Stimulated activated naive CD8-positive, alpha-beta T cell treated with anti-CD3 and anti-CD28 coated beads, Interleukin-15, Interleukin-2, amounts not matched to agents 100 U/mL and 50 U/mL, for 24 hours (primary cell): Measurements from ENCODE around the gene MAP3K1.

Source experiments
- ATAC-seq: fragments of 150-1000 bp; cut with Tn5 transposase; one replicate; pipeline ENCODE4 v1.10.0; 2021
- DNase-seq: peaks from one replicate; pipeline ENCODE4 v3.0.0; 2021

MAP3K1 gene

DNA sequence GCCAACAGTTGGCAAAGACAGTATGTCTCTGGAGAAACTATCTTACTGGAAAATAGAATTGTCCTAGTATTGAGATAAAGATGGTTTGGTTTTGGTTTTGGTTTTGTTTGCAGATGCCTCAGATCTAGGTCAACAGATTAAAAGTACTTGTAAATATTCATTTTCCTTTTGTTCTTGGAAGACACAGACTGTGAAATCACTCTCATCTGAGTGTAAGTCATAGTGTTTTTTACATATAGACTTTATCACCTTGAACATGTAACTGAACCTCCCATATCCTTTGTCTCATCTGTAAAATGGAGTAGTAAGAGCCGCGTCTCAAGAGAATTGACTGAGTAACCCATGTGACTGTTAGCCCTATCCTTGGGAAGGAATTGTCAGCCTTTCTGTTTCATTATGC is 34.3 kb downstream of the MAP3K1 start:
- ATAC-seq: no peak
- DNase-seq: no peak

- DNase-seq: no peak
- no peak for ATAC-seq
Observed at GRCh38 chr5:56850423-56850822, 35.1 kb downstream of the MAP3K1 start.

GRCh38 chr5:56851258-56851941 is 36.1 kb downstream of the MAP3K1 start:
- ATAC-seq (no peak), DNase-seq (no peak)

DNA sequence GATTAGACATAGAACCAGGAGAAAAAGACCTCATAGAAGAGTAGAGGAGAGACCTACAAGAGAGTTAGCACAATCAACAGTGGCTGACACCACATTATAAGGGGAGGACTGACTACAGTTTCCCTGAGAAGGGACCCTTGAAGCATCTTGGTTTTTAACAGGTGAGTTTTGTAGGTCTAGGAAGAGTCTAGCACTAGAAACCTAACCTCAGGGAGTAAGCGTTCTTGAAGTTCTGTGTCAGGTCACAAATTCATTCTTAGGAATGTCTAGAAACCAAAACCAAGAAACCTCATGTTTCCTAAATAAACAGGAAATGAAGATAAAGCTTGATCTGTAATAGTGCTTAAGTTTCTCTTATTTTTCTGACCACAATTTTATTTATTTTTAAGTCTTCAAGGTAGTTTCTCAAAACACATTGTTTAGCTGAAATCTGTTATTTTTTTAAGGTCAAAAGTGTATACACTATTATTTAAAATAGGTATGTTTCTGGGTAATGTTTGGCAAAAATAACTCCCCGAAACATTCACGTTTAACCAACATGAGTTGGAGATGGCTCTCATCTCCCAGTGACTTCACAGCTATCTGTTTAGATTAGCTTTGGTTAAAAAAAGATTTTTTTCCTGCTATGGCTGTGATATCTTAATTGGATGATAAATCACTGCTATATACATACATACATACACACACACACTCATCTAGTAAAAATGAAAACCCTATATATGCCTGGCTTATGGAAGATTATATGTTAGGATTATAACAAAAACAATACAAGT is 37.1 kb downstream of the MAP3K1 start:
- DNase-seq (no peak), ATAC-seq (no peak)

DNA sequence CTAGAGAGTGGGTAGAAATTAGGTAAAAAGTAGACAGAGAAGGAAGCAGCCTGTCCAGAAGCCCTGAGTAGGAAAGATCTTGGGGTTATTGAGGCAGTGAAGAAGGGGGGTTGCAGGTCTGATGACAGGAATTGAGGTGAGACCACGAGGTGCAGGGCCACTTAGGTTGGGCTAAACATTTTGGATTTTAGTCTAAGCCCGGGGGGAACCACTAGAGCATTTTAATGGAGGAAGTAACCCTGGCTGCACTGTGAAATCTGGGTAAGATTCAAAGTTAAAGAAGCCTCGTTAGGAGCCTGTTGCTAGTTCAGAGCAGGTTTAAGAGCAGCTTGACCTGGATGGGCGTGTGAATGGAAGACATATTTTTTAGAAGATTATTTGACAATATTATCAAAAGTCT is 38.3 kb downstream of the MAP3K1 start:
- ATAC-seq: no peak
- DNase-seq: no peak

DNA sequence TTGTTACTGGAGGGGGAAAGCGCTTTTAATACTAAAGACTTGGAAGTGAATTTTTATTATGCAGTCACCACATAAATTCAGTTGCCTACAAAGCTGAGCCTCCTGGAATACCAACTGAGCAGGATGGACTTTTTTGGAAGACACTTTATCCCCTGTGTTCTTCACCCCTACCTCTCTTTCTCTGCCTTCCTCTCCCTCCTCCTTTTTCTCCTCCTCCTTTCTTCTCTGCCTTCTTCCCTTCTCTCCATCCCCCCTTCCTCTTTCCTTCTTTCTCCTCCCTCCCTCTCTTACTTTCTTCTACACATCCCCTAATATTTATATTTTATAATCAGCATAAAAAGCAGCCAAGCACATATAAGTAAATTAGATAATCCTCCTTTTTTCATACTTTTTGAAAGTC is 39.6 kb downstream of the MAP3K1 start:
- no peak for ATAC-seq
- no peak for DNase-seq

- ATAC-seq: no peak
Observed at GRCh38 chr5:56856541-56857178, 41.3 kb downstream of the MAP3K1 start.

DNA sequence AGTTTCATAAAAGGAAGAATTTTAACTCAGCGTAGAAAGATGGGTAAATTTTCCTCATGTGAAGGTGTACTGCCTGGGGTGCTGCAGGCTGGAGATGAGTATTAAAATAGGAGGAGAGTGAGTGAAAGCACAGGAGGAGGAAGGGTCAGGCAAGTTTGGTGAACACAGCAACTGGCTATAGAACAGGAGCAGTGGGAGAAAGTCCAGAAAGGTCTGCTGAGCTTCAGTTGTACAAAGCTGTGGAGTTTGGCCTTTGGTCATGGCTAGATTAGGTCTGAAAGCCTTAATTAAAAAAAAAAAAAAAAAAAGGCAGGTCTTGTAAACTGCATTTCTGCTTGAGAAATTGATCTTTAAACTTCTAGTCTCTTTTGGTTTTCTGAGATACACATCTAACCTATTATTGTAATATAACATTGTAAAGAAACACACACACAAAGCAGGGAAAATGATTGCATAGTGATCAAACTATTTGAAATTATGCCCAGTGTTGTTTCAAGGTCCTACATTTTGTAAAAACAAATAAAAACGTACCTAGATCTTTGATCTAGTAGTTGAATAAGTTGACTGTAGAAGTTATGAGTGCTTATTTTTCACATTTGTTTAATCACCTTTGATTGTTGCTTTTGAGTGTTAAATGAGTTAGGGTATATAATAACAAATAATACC is 43.6 kb downstream of the MAP3K1 start:
- ATAC-seq: no peak
- DNase-seq: no peak

More at GRCh38 chr5:56856541-56857178, 41.3 kb downstream of the MAP3K1 start:
- DNase-seq: no peak

- DNase-seq (no peak), ATAC-seq (no peak)
Observed at GRCh38 chr5:56861893-56862485, 46.6 kb downstream of the MAP3K1 start.

DNA sequence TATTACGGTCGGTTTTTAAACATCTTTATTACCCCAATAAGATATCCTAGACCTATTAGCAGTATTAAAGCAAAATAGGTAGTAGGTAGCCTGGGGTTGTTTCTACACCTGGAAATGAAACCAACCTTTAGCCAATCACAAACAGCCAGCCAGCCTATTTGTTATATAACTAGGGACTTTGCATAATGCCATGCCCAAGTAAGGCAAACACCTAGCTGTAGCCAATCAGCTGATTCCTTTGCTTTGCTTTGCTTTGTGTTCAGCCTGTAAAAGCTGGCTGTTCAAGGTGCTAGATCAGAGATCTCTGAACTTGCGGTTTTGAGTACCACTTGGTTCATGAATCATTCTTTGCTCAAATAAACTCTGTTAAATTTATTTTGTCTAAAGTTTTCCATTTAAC is 47.6 kb downstream of the MAP3K1 start:
- ATAC-seq (no peak), DNase-seq (no peak)

- ATAC-seq: no peak
- DNase-seq: no peak
Observed at GRCh38 chr5:56871777-56872176, 56.4 kb downstream of the MAP3K1 start.

DNA sequence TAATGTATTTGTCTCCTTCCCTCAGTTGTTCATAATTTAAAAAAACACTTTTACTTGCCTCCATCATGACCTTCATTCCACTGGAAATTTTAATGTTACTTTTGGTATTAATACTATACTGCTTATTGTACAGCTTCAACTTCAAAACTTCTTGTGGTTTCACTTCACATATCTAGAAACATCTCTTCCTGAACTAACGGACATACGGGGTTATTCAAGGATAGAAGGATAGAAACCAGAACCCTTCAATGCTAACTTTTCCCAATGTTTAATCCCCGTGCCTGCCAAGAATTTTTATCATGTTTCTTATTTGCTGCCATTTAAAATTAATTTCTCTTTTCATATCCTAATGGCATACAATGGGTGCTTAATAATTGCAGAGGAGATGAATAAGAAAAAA is 57.7 kb downstream of the MAP3K1 start:
- DNase-seq: no peak
- no peak for ATAC-seq

- no peak for DNase-seq
- no peak for ATAC-seq
Observed at GRCh38 chr5:56876327-56876726, 61.0 kb downstream of the MAP3K1 start.

- ATAC-seq (no peak), DNase-seq (no peak)
Observed at GRCh38 chr5:56881571-56881970, 66.2 kb downstream of the MAP3K1 start.

GRCh38 chr5:56893251-56893951 is 78.1 kb downstream of the MAP3K1 start:
- ATAC-seq: no peak
- no peak for DNase-seq

GRCh38 chr5:56896763-56897162 is 81.4 kb downstream of the MAP3K1 start:
- DNase-seq (no peak), ATAC-seq (no peak)

GRCh38 chr5:56898213-56898612 is 82.9 kb downstream of the MAP3K1 start:
- ATAC-seq (no peak), DNase-seq (no peak)

GRCh38 chr5:56900395-56900794 is 85.0 kb downstream of the MAP3K1 start:
- peak; percentile 49 for ATAC-seq
- DNase-seq: no peak

DNA sequence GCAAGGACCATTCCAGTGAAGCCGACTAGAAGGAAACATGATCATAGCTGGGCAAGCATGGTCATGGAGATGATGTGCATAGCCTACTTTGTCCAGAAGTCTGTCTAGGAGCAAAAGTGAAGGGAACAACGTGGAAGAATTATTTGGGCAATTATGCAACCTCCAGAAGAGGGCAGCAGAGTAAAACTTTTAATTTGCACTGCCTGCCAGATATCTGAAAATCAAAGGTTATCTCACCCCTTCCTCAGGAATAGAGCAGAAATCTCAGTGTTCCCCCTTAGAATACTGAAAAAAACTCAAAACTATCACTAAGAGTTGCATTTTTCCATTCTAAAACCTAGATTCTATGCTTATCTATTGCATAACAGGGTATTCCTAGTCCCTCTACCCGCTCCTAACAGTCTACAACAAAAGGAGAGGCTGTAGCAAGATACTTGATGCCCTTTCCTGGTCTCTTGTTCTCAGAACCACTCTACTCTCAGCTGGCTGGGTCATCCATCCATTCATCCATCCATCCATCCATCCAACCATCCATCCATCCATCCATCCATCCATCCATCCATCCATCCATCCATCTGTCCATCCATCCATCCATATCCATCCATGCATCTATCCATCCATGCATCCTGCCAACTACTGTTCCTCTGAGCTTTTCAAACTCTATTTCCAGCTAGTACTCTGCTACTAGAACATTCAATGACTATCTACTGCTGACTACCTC is 85.7 kb downstream of the MAP3K1 start:
- no peak for ATAC-seq

GRCh38 chr5:56908942-56909293 is 93.6 kb downstream of the MAP3K1 start:
- DNase-seq (no peak), ATAC-seq (peak; percentile 20)

More for the DNA sequence above, 85.7 kb downstream of the MAP3K1 start:
- peak; percentile 20 for DNase-seq
